T1000 (cell line): ENCODE measurements around the gene ANXA2.
"Not testable (repeated sequence)": the region's sequence is repeated elsewhere in the genome, so short reads cannot be mapped to it uniquely, and the experiment has no call there.

Source experiments
- DNase-seq: peaks from one replicate; lab custom pipeline; 2025; ENCODE audit warnings: mixed read lengths; lab: John Stamatoyannopoulos, UW

The ANXA2 gene

DNA sequence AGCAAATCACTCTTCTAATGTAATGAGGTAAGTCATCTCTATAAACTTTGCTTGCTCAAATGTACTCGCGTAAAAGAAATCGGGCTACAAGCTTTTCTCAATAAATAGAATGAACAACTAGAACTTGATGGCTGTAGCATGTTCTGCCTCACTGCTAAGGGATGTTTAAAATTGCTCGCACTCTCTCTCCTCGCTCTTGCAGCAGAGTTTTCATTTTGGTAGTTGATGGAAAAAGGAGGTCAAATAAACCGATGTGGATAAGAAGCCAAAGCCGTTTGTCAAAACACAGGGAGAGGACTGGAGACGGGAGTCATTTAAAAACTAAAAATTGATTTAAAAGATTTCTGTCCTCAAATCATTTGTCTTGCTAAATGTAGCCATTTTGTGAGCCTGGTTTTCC lies 53.3 kb downstream of the ANXA2 start:
- no peak for DNase-seq

DNA sequence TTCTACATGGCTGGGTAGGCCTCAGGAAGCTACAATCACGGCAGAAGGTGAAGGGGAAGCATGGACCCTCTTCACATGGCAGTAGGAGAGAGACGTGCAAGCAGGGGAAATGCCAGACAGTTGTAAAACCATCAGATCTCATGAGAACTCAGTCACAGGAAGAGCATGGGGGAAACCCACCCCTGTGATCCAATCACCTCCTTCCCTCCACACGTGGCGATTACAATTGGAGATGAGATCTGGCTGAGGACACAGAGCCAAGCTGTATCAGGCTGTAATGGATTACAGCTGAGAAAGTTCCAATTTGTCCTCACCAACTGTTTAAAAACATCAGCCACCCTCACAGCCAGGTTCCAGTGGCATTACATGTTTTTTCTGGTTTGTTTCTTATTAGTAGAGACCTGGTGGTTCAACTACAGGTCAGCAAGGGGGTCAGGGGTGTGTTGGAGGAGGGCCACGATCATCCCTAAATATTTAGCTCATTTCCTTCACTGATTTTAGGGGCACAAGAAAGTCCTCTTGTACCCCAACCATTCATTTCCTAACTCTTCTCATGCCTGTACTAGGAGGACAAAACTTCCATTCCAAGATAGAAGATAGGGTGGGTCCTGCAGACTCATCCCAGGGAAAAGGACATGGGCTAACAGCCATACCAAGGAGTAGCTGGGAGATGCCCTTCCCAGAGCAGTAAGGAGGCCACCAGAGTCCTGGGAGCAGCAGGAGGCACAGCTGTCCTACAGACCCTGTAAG lies 54.4 kb downstream of the ANXA2 start:
- DNase-seq = no peak

DNA sequence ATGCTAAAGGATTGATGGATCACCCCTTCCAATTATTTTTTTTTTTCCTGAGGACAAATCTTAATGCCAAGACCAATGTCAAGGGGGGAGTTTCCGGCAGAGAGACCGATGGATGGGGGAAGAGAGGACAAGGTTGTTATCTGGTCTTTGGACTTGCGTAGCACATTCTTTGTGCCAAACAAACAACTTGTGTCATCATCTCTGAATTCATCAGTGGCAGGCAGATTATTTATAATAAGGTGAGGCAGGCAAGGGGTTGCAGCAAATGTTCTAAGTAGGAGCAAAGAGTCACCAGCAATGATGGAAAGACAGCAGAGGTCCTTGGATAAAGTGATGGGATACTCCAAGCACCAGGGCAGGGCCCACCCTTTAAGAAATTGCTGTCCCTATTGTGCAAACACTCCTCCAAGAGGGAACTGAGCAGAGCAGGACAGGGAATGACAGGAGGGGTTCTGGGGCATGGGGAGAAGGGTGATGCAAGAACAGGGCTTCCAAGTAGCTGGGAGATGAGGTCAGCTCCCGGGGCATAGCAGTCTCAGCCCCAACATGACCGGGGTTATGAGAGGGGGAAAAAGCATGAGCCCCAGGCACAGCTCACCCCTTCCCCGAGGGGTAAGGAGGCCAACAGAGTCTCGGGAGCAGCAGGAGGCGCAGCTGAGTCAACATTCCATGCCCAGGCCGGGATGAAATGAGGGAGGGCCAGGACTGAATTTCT lies 57.4 kb downstream of the ANXA2 start:
- no peak for DNase-seq

DNA sequence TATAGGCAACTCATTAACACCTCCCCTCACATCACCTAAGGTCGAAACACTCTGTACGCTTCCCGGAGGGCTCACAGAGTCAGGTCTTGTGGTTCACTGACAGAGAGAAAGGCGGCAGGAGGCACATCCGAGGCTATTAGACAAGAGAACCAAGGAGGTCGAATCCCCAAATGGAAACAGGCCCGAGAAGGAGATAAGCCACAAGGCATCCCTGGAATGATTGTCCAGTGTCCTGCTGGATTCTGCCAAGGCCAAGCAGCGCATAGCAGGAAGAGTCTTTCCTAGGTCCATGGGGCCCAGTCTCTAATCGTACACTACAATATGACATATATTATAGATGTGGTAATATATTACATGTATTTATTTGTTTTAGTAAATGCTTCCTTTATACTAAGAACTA lies 58.5 kb downstream of the ANXA2 start:
- no peak for DNase-seq

DNA sequence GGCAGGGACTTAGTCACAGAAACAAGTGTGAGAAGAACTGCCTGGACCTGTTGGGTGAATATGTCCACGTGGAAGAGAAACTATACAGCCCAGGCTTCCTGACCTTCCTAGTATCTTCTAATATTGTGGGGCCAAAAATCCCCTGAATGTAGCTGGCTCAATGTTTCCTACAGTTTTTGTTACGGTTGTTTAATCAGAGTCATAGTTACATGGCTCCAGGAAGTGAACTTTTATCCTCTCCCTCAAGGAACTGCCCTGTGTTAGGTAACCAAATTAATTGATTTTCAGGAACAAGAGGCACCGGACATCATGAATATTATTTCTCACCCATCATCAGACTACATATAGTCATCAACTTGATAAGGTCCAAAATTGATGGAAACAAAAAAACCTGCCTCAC lies 59.0 kb downstream of the ANXA2 start:
- DNase-seq = no peak

DNA sequence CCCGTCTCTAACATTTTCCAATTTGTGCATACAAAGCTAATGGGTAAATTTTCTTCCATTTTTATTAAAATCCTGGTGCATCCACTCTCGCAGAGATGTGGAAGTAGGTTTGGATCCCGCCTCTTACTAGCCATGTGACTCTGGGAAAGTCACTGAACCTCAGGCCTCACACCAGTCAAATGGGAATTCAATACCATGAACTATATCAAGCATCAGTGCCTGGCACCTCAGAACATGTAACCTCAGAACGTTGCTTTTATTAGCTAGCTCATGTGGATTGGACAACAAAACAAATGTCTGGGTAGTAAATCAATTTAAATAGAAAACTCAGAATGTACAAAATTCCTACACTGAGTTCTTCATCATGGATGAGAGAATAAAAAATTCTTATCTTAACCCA lies 60.7 kb downstream of the ANXA2 start:
- DNase-seq = no peak

DNA sequence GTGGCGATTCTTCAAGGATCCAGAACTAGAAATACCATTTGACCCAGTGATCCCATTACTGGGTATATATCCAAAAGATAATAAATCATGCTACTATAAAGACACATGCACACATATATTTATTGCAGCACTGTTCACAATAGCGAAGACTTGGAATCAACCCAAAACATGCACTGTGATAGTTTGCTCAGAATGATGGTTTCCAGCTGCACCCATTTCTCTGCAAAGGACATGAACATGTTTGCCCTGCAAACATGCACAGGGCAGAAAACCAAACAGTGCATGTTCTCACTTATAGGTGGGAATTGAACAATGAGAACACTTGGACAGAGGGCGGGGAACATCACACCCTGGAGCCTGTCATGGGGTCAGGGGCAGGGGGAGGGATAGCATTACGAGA lies 62.5 kb downstream of the ANXA2 start:
- not testable (repeated sequence) for DNase-seq

DNA sequence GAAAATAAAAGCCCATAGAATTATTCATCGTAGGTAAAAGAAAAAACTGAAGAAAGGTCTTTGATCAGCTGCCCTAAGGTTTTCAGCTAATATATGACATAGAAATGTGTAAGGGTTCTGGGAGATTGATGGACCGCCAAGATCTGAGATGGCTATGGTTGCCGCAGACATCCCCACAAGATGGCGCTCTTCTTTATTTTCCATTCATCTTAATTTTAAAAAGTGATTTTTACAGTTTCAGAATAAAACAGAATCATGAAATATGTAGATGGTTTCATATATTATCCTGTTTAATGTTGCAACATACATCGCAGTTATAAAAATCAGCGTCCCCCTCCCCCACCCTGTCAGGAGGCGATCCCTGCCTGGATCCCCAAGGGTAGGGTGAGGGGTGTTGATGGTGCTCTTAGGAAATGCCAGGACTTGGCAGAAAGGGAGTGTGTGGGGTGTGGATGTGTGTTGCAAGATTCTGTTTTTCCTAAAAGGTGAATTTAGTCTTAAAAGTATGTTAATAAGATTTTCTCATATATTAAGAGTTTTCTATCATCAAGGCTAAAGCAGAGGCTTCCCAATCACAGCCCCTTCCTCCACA lies 68.8 kb downstream of the ANXA2 start:
- DNase-seq = no peak

DNA sequence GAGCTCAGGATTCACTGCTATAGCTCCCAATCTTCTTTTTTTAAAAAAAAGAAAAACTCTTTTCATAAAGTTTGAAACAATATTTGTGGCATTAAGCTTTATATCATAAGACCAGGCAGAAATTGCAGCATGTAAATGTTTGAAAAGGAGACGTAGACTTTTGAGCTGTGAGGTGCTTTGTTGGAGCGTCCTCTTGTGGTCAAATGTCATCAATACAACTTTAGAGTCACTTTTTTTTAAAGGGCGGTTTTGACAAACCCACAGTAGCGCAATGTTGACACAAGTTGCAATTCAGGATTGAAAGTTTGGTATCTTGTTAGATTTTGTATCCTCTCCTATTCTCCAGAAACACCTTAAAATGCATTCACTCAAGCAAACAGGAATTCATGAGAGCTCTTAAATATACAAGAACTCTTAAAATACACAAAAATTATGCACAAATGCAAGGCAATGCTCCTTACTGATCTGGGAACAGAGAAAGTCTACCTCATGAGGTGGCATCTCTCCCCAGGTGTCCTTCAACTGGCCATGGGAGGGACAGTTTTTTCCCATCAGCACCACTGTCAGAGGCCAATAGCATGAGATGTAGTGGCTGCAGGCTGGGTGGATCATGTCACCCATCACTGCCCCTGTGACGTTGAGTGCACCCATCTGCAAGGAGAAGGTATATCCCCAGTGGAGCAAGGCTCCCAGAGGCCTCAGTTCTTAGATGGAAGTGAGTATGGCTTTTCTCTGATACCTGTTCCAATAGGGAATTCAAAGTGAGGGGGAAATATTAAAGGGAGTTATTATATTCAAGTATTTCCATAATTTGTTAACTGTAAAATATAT lies 70.7 kb downstream of the ANXA2 start:
- DNase-seq = no peak

DNA sequence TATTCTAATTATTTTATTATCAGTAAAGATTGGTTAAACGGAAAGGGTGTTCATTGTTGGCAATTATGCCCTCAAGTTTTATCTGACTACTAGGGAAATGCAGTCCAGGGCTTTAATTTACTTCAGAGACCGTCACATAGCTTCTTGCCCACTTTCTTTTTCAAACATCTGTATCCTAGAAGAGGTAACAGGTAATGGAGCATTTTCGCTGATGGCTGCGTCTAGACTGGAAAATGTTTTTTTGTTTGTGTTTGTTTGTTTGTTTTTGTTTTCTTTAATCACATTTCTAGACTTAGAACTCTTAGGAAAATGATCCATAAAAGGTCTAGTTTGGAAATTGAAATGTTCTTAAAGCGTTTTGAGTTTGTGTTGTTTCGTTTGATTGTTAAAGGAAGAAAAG lies 71.4 kb downstream of the ANXA2 start:
- DNase-seq = no peak

DNA sequence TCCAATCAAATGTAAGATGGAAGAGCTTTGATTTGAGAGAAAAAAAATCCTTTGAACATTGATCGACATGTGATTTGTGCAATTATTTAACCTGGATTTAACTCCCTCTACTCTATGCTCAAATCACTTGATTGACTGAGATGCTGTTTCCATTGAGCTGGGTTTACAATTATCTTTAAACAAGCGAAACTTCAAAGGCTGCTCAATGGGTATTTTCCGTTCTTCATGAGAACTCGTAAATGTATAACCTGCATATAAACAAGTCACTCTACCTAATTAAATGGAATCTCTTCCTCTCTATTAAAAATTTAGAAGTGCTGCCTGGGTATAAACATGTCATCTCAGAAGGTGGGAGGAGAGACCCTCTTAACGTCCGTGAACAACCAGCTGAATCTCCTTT lies 71.9 kb downstream of the ANXA2 start:
- no peak for DNase-seq

DNA sequence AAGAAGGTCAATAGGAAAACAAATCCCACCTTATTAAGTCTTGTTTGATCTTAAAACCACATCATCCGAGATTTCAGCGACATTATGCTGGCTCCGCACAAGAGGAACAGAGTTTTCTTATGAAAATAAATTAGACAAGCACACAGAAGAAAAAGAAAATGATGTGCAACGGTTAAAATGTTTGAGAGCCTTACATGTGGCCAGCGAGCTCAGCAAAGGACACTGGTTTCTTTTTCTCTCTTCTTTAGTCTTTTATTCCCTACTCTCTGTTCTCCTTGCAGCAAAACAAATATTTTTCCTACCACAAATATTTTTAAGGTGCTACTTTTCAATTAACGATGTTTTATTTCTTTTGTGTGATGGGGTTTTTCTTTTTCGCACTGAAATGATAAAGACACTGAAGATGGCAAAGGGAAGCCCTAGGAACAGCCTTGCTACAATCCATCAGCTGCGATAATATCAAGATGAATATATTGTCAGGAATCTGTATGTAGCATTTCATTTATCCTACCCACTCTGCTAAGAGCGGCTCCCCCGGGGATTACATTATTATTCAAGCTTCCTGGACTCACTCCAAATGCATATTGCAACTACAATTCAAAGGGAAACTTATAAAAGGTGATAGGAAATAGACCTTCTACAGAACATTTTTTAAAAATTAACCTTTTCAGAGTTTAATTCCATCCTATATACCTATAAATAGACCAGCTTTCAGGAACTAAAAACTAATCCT lies 72.9 kb downstream of the ANXA2 start:
- DNase-seq = no peak

DNA sequence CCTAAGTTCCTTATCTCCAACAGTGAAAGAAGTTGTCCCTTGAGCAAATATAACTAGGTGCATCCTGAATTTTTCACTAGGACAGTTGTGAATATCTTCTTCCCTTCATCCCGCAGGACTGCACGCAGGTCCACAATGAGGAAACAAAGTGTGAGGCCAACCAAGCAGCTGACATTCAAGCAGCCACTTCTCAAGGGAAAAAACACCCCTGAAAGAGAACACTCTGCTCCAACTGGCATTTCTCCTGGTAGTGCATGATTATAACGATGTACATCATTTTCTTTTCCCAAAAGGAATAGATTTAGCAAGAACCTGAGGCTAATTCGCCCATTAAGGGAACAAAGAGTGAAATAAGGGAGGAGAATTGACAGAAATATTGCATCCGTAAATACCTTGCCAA lies 74.5 kb downstream of the ANXA2 start:
- no peak for DNase-seq

DNA sequence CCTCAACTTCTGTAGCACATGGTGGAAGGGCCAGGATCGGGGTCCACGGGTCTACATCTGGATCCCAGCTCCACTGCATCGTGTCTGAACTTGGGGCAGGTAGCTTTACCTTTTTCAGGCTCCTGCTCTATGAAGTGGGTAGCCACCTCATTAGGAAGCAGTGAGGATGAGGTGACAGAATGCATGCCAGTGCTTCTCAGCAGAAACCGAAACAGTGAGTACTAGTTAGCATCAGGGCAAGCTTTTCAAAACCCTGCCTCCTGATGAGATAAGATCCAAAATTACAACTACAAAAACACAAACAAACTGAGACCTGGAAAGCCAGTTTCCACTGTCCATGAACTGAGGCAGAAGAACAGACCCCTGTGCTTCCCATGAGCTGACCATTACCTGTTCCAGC lies 77.4 kb downstream of the ANXA2 start:
- DNase-seq = no peak

DNA sequence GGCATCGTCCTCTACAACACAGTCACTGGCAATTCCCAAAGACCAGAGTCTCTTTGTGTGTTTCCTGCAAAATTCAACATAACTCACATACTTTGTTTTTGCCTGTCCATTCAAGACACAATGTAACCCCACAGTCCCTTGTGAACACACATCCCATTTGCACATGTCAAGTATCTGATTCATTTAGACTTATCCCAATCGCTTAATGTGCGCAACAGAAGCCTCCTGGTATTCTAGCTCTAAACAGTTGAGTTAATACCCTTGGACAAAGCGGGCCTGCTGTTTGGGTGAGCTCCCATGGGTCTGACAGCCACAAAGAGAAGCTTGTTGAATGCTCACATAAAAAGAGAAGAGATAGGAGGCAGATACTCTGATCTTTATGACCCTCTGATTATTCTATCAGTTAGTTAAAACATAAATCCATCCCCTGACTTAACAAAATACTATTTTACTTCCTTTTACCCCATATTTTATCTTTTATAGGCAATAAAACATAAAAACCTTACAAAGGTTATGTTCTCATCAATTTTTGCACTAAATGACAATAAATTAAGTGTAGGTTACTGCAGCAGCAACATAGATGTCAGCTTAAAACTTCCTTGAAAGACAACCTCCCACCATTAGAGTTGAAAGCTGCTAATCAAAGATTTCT lies 79.4 kb downstream of the ANXA2 start:
- no peak for DNase-seq

DNA sequence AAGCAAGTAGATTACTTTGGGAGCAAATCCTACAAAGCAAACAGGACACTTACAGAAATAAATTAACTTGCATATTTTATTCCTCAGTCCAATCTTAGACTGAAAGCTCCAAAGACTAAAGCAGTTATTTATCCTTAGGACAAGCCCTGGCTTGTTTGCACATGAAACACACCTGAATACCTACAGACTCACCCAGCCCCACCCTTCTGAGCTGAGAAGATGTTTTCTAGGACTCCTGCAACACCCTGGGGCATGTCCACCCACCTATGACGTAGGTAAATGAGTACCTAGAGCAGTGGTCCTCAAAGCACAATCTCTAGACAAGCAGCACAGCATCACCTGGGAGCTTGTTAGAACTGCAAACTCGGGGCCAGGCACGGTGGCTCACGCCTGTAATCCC lies 80.8 kb downstream of the ANXA2 start:
- DNase-seq = no peak

DNA sequence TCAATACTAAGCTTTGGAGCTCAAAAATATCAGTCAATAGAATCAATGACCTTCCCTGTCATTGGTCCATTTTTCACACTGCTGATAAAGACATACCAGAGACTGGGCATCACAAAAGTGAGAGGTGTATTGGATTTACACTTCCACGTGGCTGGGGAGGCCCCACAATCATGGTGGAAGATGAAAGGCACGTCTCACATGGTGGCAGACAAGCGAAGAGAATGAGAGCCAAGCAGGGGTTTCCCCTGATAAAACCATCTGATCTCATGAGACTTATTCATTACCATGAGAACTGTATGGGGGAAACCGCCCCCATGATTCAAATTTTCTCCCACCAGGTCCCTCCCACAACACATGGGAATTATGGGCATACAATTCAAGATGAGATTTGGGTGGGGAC lies 81.9 kb downstream of the ANXA2 start:
- DNase-seq = no peak

DNA sequence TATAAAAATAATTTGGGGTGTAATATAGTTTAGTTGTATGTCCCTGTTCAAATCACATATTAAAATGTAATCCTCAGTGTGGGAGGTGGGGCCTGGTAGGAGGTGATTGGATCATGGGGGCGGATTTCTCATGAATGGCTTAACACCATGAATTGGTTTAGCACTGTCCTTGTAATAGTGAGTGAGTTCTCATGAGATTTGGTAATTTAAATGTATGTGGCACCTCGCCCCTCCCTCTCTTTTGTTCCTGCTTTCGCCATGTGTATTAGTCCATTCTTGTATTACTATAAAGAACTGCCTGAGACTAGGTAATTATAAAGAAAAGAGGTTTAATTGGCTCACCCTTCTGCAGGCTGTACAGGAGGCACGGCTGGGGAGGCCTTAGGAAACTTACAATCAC lies 83.9 kb downstream of the ANXA2 start:
- no peak for DNase-seq

DNA sequence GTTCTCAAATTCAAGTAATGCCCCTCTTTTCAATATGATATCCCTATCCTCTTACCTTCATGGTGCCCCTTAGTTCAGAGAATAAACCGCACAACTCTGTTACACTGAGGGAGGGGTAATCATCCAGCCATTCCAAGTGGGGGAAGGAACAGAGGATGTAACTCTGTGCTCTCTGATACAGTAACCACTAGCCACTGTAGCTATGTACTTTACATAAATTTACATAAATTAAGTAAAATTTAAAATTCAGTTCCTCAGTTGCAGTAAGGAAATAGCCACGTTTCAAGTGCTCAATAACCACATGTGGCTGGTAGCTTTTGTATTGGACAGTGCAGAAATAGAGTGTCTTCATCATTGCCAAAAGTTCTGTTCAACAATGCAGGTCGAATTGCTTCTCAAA lies 90.8 kb downstream of the ANXA2 start:
- DNase-seq = no peak

DNA sequence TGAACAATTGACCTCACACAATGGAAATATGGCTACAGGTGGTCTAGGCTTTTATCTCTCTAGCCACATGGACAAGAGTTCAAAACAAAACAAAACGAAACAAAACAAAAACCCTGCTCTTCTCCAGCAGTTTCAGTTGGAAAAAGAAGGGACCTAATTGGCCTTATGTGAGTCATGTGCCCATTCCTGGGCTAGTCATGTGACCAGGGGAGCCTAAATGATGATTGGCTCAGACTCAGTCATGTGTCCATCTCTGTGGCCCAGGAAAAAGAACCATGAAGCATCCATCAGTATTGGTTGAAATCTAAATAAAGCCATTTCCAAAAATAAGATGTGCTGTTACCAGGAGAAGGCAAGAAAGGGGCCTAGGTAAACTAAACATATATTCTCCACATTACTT lies 96.8 kb downstream of the ANXA2 start:
- no peak for DNase-seq

DNA sequence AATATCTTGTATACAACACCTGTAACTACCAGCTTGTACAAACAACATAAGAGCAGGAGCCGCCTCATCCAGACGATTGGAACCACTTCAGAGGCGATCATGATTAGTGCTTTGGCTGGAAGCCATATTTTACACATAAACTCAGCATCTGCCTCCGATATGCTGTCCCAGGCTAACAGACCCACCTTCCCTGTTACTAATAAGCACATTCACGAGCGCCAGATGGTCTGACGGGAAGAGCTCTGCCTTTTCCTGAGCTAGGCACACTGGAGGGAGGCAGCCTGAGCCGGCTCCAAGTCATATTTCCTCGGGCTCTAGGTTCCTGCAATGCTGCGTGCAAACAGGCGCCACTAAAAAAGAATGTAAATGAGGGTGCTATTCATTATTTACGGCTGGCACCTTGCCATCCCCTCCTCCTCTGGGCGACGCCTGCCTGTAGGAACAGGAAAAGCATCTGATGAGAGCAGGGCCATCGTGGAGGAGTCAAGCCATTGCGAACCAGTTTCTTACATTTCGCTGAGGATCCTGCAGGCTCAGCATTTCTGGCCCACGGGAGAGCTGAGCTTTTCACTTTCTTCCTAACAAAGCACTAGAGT lies 98.2 kb downstream of the ANXA2 start:
- no peak for DNase-seq
